Omental fat pad (tissue), 4 donors: ENCODE results near the gene PRPH2. TPM values are rescaled to one million over a fixed set of nuclear protein-coding genes. Genes with fewer than 3 reads are reported as not detected.
A peak's percentile ranks its signal among the peaks of the same experiment; 100 is the strongest.

ENCODE experiments used
- ATAC-seq: fragments of 150-250 bp; one replicate; pipeline ENCODE4 v1.9.1; 2016; ENCODE audit warnings: mild to moderate bottlenecking, moderate library complexity; ENCODE audit not compliant: low FRiP score
- DNase-seq: peaks from one replicate; pipeline ENCODE4 v3.0.0-alpha.2; 2019; ENCODE audit warnings: low spot score
- CTCF ChIP-seq, 3 donors: fragments of 450-650 bp; IDR thresholded peaks; one replicate each; pipeline ENCODE4 v1.5.1; 2016 to 2017; ENCODE audit warnings: antibody characterized with exemption in 3 of 3, mild to moderate bottlenecking in 3 of 3, moderate library complexity in 2 of 3
- small RNA-seq: library from RNA; depleted of rRNA; stranded (forward); fragments of <200 nt; gene quantifications from one replicate; pipeline ENCODE3, GENCODE V24; 2016
- total RNA-seq, 4 donors: library from RNA; depleted of rRNA; stranded (reverse); fragments of >200 nt; gene quantifications; one replicate each; pipeline ENCODE4 v1.1.0, GENCODE V29; 2016

Gene PRPH2
- total RNA-seq, 4 donors from 2014 or later, result 0.38 to 1.4 (median 0.54) TPM

- DNase-seq, result no peak
- ATAC-seq, result no peak
- TF ChIP-seq CTCF (IDR thresholded peaks at IDR 0.05), result no peak
Observed at GRCh38 chr6:42664718-42665117, 57.7 kb downstream of the PRPH2 start.

- ATAC-seq, result peak; percentile 66
- peak in 2 of 3 donors; percentile 66 to 75 for TF ChIP-seq CTCF (IDR thresholded peaks at IDR 0.05)
- peak; percentile 93 for DNase-seq
Observed at GRCh38 chr6:42661540-42662153, 60.8 kb downstream of the PRPH2 start.

- no peak for DNase-seq
- no peak for ATAC-seq
- TF ChIP-seq CTCF (IDR thresholded peaks at IDR 0.05), result no peak
Observed at GRCh38 chr6:42659806-42660205, 62.6 kb downstream of the PRPH2 start.

GRCh38 chr6:42653851-42654250, 68.5 kb downstream of the PRPH2 start:
- DNase-seq (no peak), ATAC-seq (no peak)
- TF ChIP-seq CTCF (IDR thresholded peaks at IDR 0.05), result no peak

- ATAC-seq (no peak), DNase-seq (no peak)
- TF ChIP-seq CTCF (IDR thresholded peaks at IDR 0.05), result no peak
Observed at GRCh38 chr6:42652024-42652746, 70.2 kb downstream of the PRPH2 start.

Small RNAs within 50 kb of the gene (small RNA-seq; reads per million reads assigned to genes)
- gene RNU6-890P, result not detected

Other genes with a start within 250 kb of the PRPH2 start
- 10 to 100 TPM; 20.8 to 42.9 (median 26.6) TPM for gene UBR2, start 158.6 kb downstream of the PRPH2 start, total RNA-seq
- gene TBCC, start 23.5 kb upstream of the PRPH2 start, total RNA-seq, result 10 to 100 TPM; 16.4 to 30.7 (median 22.0) TPM
- gene BICRAL, start 59.5 kb upstream of the PRPH2 start, total RNA-seq, result 10 to 100 TPM in 3 of 4 donors, 1 to 10 TPM in 1; 7.6 to 18.8 (median 12.9) TPM
- 100 to 1,000 TPM in 2 of 4 donors, 10 to 100 TPM in 2; 93.0 to 138 (median 105) TPM for gene RPL7L1, start 157.0 kb upstream of the PRPH2 start, total RNA-seq
- under 1 TPM in 1 of 4 donors, not detected in 3; 0.72 TPM for gene PTCRA, start 193.5 kb upstream of the PRPH2 start, total RNA-seq
- gene CNPY3, start 206.9 kb upstream of the PRPH2 start, total RNA-seq, result 10 to 100 TPM; 28.4 to 43.7 (median 32.6) TPM
- gene GNMT, start 238.2 kb upstream of the PRPH2 start, total RNA-seq, result 1 to 10 TPM in 2 of 4 donors, under 1 TPM in 1, not detected in 1; 0.84 to 1.1 (median 1.0) TPM